ENCODE data around the gene MGST1. TPM values are rescaled to one million over a fixed set of nuclear protein-coding genes. Genes with fewer than 3 reads are reported as not detected.
"Not testable (repeated sequence)": the region's sequence is repeated elsewhere in the genome, so short reads cannot be mapped to it uniquely, and the experiment has no call there.

The MGST1 gene
- total RNA-seq, 3 donors from 2014 or later (not counting 1 experiment from before 2014, with no cell fraction given), result 0.40 to 4.3 (median 0.63) TPM

- no peaks in the 10 kb centered on the region for H3K36me3 Mint-ChIP-seq
- Histone ChIP-seq H3K4me1 (ENCODE audit: control insufficient read depth, insufficient read depth, low read length) (no peaks in the 10 kb centered on the region), H3K36me3 (ENCODE audit: control insufficient read depth, insufficient read depth, low read length) (no peaks in the 10 kb centered on the region), H3K4me3 (ENCODE audit: low read length) (no peak overlapping the region), H3K27me3 (ENCODE audit: control insufficient read depth, insufficient read depth, low read length) (no peaks in the 10 kb centered on the region), H3K27ac (ENCODE audit: low read length) (no peak overlapping the region), H3K9me3 (ENCODE audit: control insufficient read depth, insufficient read depth, low read length) (no peaks in the 10 kb centered on the region)
- DNase-seq (no peak), ATAC-seq (no peak)
- no peaks in the 10 kb centered on the region for H3K4me1 Mint-ChIP-seq
- H3K27ac Mint-ChIP-seq, result no peak overlapping the region
- H3K27me3 Mint-ChIP-seq (ENCODE audit: low read depth in 2 of 2), result no peaks in the 10 kb centered on the region
- intact Hi-C loops (cut with micrococcal nuclease), result no loop called here
- WGBS (ENCODE audit: insufficient coverage), result 75% methylated on average over 4 of the region's 4 CpGs
- no peak for TF ChIP-seq CTCF (IDR thresholded peaks at IDR 0.05)
- H3K4me3 Mint-ChIP-seq, result no peak overlapping the region
- H3K9me3 Mint-ChIP-seq, result peaks cover 16 to 17% of the 10 kb centered on the region in 2 donors
These were observed 42.1 kb downstream of the MGST1 start for GRCh38 chr12:16389594-16389993.

GRCh38 chr12:16392846-16393535, 45.5 kb downstream of the MGST1 start:
- no peak for TF ChIP-seq CTCF (IDR thresholded peaks at IDR 0.05)
- H3K4me3 Mint-ChIP-seq, result no peak overlapping the region
- Histone ChIP-seq H3K9me3 (ENCODE audit: control insufficient read depth, insufficient read depth, low read length) (no peaks in the 10 kb centered on the region), H3K27ac (ENCODE audit: low read length) (no peak overlapping the region), H3K4me1 (ENCODE audit: control insufficient read depth, insufficient read depth, low read length) (no peaks in the 10 kb centered on the region), H3K36me3 (ENCODE audit: control insufficient read depth, insufficient read depth, low read length) (no peaks in the 10 kb centered on the region), H3K4me3 (ENCODE audit: low read length) (no peak overlapping the region), H3K27me3 (ENCODE audit: control insufficient read depth, insufficient read depth, low read length) (no peaks in the 10 kb centered on the region)
- intact Hi-C loops (cut with micrococcal nuclease), result no loop called here
- DNase-seq, result no peak
- no peak for ATAC-seq
- WGBS (ENCODE audit: insufficient coverage), result 24% methylated on average over 1 of the region's 1 CpG
- H3K9me3 Mint-ChIP-seq, result peaks cover 14 to 17% of the 10 kb centered on the region in 2 donors
- H3K36me3 Mint-ChIP-seq, result no peaks in the 10 kb centered on the region
- no peaks in the 10 kb centered on the region for H3K27me3 Mint-ChIP-seq (ENCODE audit: low read depth in 2 of 2)
- no peaks in the 10 kb centered on the region for H3K4me1 Mint-ChIP-seq
- H3K27ac Mint-ChIP-seq, result no peak overlapping the region

- H3K4me3 Mint-ChIP-seq, result no peak overlapping the region
- H3K27ac Mint-ChIP-seq, result no peak overlapping the region
- H3K27me3 Mint-ChIP-seq (ENCODE audit: low read depth in 2 of 2), result no peaks in the 10 kb centered on the region
- WGBS (ENCODE audit: insufficient coverage), result 84% methylated on average over 7 of the region's 7 CpGs
- H3K36me3 ChIP-seq (ENCODE audit: control insufficient read depth, insufficient read depth, low read length), result no peaks in the 10 kb centered on the region
- H3K4me1 ChIP-seq (ENCODE audit: control insufficient read depth, insufficient read depth, low read length), result no peaks in the 10 kb centered on the region
- no peak overlapping the region for H3K4me3 ChIP-seq (ENCODE audit: low read length)
- ATAC-seq (no peak), DNase-seq (no peak)
- no peak overlapping the region for H3K27ac ChIP-seq (ENCODE audit: low read length)
- no peak for TF ChIP-seq CTCF (IDR thresholded peaks at IDR 0.05)
- no peaks in the 10 kb centered on the region for H3K4me1 Mint-ChIP-seq
- peaks cover 6% of the 10 kb centered on the region for H3K36me3 Mint-ChIP-seq
- no peaks in the 10 kb centered on the region for H3K27me3 ChIP-seq (ENCODE audit: control insufficient read depth, insufficient read depth, low read length)
- intact Hi-C loops (cut with micrococcal nuclease), result no loop called here
- peaks cover 5% of the 10 kb centered on the region for H3K9me3 ChIP-seq (ENCODE audit: control insufficient read depth, insufficient read depth, low read length)
- H3K9me3 Mint-ChIP-seq, result peaks cover 9 to 13% of the 10 kb centered on the region in 2 donors
These were observed 51.7 kb downstream of the MGST1 start for GRCh38 chr12:16399101-16399500.

- H3K27ac Mint-ChIP-seq; H3K4me1 ChIP-seq (ENCODE audit: control insufficient read depth, insufficient read depth, low read length); ATAC-seq; H3K9me3 ChIP-seq (ENCODE audit: control insufficient read depth, insufficient read depth, low read length); H3K27me3 Mint-ChIP-seq (ENCODE audit: low read depth in 2 of 2); H3K4me1 Mint-ChIP-seq; H3K4me3 ChIP-seq (ENCODE audit: low read length); H3K27ac ChIP-seq (ENCODE audit: low read length); H3K36me3 ChIP-seq (ENCODE audit: control insufficient read depth, insufficient read depth, low read length); DNase-seq; intact Hi-C loops (cut with micrococcal nuclease); H3K4me3 Mint-ChIP-seq; H3K27me3 ChIP-seq (ENCODE audit: control insufficient read depth, insufficient read depth, low read length); H3K36me3 Mint-ChIP-seq: not testable (repeated sequence)
- H3K9me3 Mint-ChIP-seq, result peaks cover 7 to 14% of the 10 kb centered on the region in 2 donors
- 75% methylated on average over 1 of the region's 1 CpG for WGBS (ENCODE audit: insufficient coverage)
These were observed 54.4 kb downstream of the MGST1 start for GRCh38 chr12:16401835-16402234.

All from natural killer cell (primary cell).